Breast epithelium (tissue), 4 donors: Measurements from ENCODE around the gene ASAP2. TPM values are rescaled to one million over a fixed set of nuclear protein-coding genes. Genes with fewer than 3 reads are reported as not detected.

ENCODE experiments used
- DNase-seq, 2 donors: peaks; one replicate each; pipeline ENCODE4 v3.0.0-alpha.2; 2019; ENCODE audit warnings: low spot score in 2 of 2
- H3K27ac ChIP-seq, 2 donors: fragments of 200-600 bp; sonication (generic) in 1 of 2; one replicate each; pipeline ENCODE4 v1.5.1; 2016 to 2019; ENCODE audit warnings: mild to moderate bottlenecking in 1 of 2
- H3K27me3 ChIP-seq, 2 donors: fragments of 200-600 bp; sonication (generic) in 1 of 2; one replicate each; pipeline versions ENCODE4 v1.5.1 to v1.6.0; 2017 to 2019; ENCODE audit warnings: control low read depth in 1 of 2, mild to moderate bottlenecking in 1 of 2
- H3K36me3 ChIP-seq: fragments of 200-600 bp; one replicate; pipeline ENCODE4 v1.5.1; 2019
- H3K4me1 ChIP-seq, 2 donors: fragments of 200-600 bp; sonication (generic); one replicate each; pipeline ENCODE4 v1.5.1; 2016 to 2019; ENCODE audit warnings: control low read depth in 1 of 2
- H3K4me3 ChIP-seq, 3 donors: fragments of 200-600 bp; sonication (generic); 1 replicate in 2 of 3; 2 replicates in 1 of 3; pipeline ENCODE4 v1.5.1; 2016 to 2019; ENCODE audit warnings: mild to moderate bottlenecking in 3 of 3, moderate library complexity in 2 of 3
- H3K9me3 ChIP-seq, 2 donors: fragments of 200-600 bp; sonication (generic) in 1 of 2; one replicate each; pipeline ENCODE4 v1.5.1; 2016 to 2019; ENCODE audit warnings: control low read depth in 1 of 2
- CTCF ChIP-seq, 3 donors: fragments of 450-650 bp; IDR thresholded peaks; one replicate each; pipeline ENCODE4 v1.5.1; 2016 to 2017; ENCODE audit warnings: antibody characterized with exemption in 3 of 3, mild to moderate bottlenecking in 3 of 3, moderate library complexity in 3 of 3
- POLR2A ChIP-seq: fragments of 450-650 bp; IDR thresholded peaks from one replicate; pipeline ENCODE4 v1.6.1; 2016; ENCODE audit warnings: antibody characterized with exemption, mild to moderate bottlenecking, moderate library complexity
- POLR2AphosphoS5 ChIP-seq, 3 donors: sonication (generic); formaldehyde crosslinking; IDR thresholded peaks; one replicate each; pipeline ENCODE4 v1.6.1; 2017; ENCODE audit warnings: antibody characterized with exemption in 3 of 3
- intact Hi-C: fragments of 100-400 bp; cut with DNase I; formaldehyde crosslinking; loops from one replicate; pipeline ENCODE4 v1.15.1; 2023; ENCODE audit warnings: low total_unique reads
- total RNA-seq, 3 donors: library from RNA; depleted of rRNA; stranded (reverse); fragments of >200 nt; gene quantifications; one replicate each; pipeline ENCODE4 v1.1.0, GENCODE V29; 2016

Gene ASAP2
- total RNA-seq, 3 donors from 2014 or later, result 14.5 to 24.2 (median 21.0) TPM

GRCh38 chr2:9163306-9164111, 43.1 kb upstream of the ASAP2 start:
- H3K27ac ChIP-seq, result peak overlapping the region; percentile 68 to 73
- no peaks in the 10 kb centered on the region for H3K27me3 ChIP-seq
- no peak overlapping the region for H3K4me3 ChIP-seq
- H3K9me3 ChIP-seq, result no peaks in the 10 kb centered on the region
- TF ChIP-seq POLR2A (no peak), POLR2AphosphoS5 (IDR thresholded peaks at IDR 0.05) (no peak), CTCF (IDR thresholded peaks at IDR 0.05) (no peak)
- intact Hi-C loops, result no loop called here
- no peaks in the 10 kb centered on the region for H3K4me1 ChIP-seq
- DNase-seq, result no peak
- H3K36me3 ChIP-seq, result no peaks in the 10 kb centered on the region

GRCh38 chr2:9164112-9164608, 42.5 kb upstream of the ASAP2 start:
- no peaks in the 10 kb centered on the region for H3K9me3 ChIP-seq
- DNase-seq, result no peak
- intact Hi-C loops, result no loop called here
- H3K36me3 ChIP-seq, result no peaks in the 10 kb centered on the region
- H3K27me3 ChIP-seq, result no peaks in the 10 kb centered on the region
- no peak overlapping the region for H3K4me3 ChIP-seq
- TF ChIP-seq CTCF (IDR thresholded peaks at IDR 0.05) (no peak), POLR2AphosphoS5 (IDR thresholded peaks at IDR 0.05) (no peak), POLR2A (no peak)
- peak overlapping the region; percentile 68 to 73 for H3K27ac ChIP-seq
- no peaks in the 10 kb centered on the region for H3K4me1 ChIP-seq

- intact Hi-C loops, result no loop called here
- TF ChIP-seq CTCF (IDR thresholded peaks at IDR 0.05), result no peak
- Histone ChIP-seq H3K9me3 (no peaks in the 10 kb centered on the region), H3K4me1 (no peaks in the 10 kb centered on the region), H3K27ac (peak overlapping the region; percentile 63 to 73), H3K36me3 (no peaks in the 10 kb centered on the region), H3K27me3 (no peaks in the 10 kb centered on the region), H3K4me3 (no peak overlapping the region)
- peak in 1 of 2 donors; percentile 40 for DNase-seq
Observed at GRCh38 chr2:9165625-9166024, 41.0 kb upstream of the ASAP2 start.

GRCh38 chr2:9166579-9167377, 39.8 kb upstream of the ASAP2 start:
- H3K4me1 ChIP-seq, result no peaks in the 10 kb centered on the region
- TF ChIP-seq POLR2AphosphoS5 (IDR thresholded peaks at IDR 0.05) (no peak), CTCF (IDR thresholded peaks at IDR 0.05) (no peak), POLR2A (no peak)
- no peaks in the 10 kb centered on the region for H3K36me3 ChIP-seq
- no peaks in the 10 kb centered on the region for H3K27me3 ChIP-seq
- no peak for DNase-seq
- no peak overlapping the region for H3K4me3 ChIP-seq
- H3K27ac ChIP-seq, result peak overlapping the region in 1 of 2 donors; percentile 3
- intact Hi-C loops, result no loop called here
- H3K9me3 ChIP-seq, result no peaks in the 10 kb centered on the region
